Measurements from ENCODE around the gene PWWP2B.
"Not testable (repeated sequence)": the region's sequence is repeated elsewhere in the genome, so short reads cannot be mapped to it uniquely, and the experiment has no call there.

Gene PWWP2B

DNA sequence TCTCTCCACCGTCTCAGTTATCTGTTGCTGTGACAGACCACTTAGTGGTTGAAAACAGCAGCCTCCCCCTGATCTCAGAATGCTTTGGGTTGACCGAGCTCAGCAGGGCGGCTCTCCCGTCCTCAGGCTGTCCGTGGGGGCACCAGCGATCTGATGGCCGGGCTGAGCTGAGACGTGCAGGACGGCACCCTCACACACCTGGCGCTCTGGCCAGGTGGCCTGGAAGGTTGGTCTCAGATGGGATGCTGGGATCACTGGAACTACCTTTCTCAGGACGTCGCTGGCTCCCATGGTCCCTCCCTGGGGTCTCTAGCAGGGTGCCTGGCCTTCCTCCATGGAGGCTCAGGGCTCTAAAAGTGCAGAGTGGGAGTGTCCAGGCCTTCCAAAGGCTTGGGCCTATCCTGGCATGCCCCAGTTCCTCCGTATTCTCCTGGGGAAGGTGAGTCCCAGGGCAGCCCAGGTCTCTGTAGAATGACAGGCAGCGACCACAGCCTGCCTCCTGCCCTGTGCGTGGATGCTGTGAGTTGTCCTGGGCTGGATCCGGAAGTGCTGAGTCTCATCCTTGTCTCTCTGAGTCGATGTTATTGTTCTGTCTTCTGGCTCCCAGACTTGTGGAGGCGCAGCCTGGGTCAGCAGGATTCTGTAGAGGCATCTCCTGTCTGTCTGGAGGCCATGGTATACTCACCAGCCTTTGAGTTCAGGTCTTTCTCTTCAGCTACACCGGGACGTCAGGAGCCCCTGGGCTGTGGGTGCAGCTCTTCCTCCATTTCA lies 12.2 kb upstream of the PWWP2B start:
- Histone ChIP-seq H3K27ac (ENCODE audit: low read depth, low read length) (no peak overlapping the region), H3K36me3 (ENCODE audit: insufficient read depth, low read length) (no peaks in the 10 kb centered on the region), H3K9ac (ENCODE audit: low read length) (no peak overlapping the region), H3K9me3 (ENCODE audit: low read length) (no peaks in the 10 kb centered on the region), H3K4me1 (ENCODE audit: insufficient read depth, low read length) (peaks cover 9% of the 10 kb centered on the region), H3K27me3 (ENCODE audit: control insufficient read depth in 1 of 2, insufficient read depth in 2 of 2, low read length in 2 of 2) (no peaks in the 10 kb centered on the region), H3K4me3 (ENCODE audit: low read depth in 1 of 2, low read length in 2 of 2) (no peak overlapping the region)

DNA sequence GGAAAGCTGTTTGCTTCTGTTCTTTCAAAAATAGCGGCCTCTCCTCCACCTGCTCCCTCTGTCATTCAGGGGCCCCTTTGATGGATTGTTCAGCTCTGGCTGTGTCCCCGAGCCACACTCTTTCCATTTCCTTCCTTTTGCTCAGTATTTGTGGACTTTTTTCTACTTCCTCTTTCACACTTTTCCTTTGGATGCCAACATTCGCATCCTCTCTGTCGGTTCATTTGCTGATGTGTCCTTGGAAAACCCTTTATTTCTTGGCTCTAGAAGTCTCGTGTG lies 11.7 kb upstream of the PWWP2B start:
- H3K27me3 ChIP-seq (ENCODE audit: control insufficient read depth in 1 of 2, insufficient read depth in 2 of 2, low read length in 2 of 2) = no peaks in the 10 kb centered on the region
- no peaks in the 10 kb centered on the region for H3K9me3 ChIP-seq (ENCODE audit: low read length)
- no peak overlapping the region for H3K9ac ChIP-seq (ENCODE audit: low read length)
- no peak overlapping the region for H3K4me3 ChIP-seq (ENCODE audit: low read depth in 1 of 2, low read length in 2 of 2)
- no peak overlapping the region for H3K27ac ChIP-seq (ENCODE audit: low read depth, low read length)
- H3K36me3 ChIP-seq (ENCODE audit: insufficient read depth, low read length) = no peaks in the 10 kb centered on the region
- peaks cover 9% of the 10 kb centered on the region for H3K4me1 ChIP-seq (ENCODE audit: insufficient read depth, low read length)

DNA sequence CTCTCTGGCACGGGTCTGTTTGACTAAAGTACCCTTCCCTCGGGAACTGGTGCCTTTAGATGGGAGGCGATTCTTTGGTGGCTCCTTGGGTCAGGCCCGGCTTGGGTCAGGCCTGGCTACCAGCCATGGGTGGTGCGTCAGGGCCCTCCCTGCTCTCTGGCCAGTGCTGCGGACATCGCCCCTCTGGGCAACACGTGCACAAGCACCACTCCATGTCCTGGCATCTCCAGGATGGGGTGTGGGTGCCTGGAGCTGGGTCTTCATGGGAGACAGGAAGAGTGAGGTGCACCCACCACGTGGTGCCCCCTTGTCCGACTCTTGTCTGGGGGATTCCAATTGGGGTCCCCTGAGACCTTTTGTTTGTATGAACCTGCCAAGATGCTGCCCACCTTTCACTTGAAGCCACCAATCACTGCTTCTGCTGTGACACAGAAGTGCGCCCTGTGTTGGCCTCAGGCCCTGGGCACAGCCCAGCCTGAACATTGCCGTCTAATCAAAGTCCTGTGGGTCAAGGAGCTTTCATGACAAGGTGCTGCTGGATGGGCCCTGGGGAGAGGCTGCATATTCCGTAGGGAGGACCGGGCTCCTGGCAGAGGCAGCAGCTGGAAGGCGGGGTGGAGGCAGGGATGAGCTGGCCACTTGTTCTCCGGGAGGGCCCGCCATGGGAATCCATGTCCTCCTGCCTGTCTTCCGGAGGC lies 11.1 kb upstream of the PWWP2B start:
- H3K36me3 ChIP-seq (ENCODE audit: insufficient read depth, low read length) = no peaks in the 10 kb centered on the region
- peaks cover 9% of the 10 kb centered on the region for H3K4me1 ChIP-seq (ENCODE audit: insufficient read depth, low read length)
- no peak overlapping the region for H3K4me3 ChIP-seq (ENCODE audit: low read depth in 1 of 2, low read length in 2 of 2)
- H3K9ac ChIP-seq (ENCODE audit: low read length) = no peak overlapping the region
- no peak overlapping the region for H3K27ac ChIP-seq (ENCODE audit: low read depth, low read length)
- no peaks in the 10 kb centered on the region for H3K9me3 ChIP-seq (ENCODE audit: low read length)
- no peaks in the 10 kb centered on the region for H3K27me3 ChIP-seq (ENCODE audit: control insufficient read depth in 1 of 2, insufficient read depth in 2 of 2, low read length in 2 of 2)

DNA sequence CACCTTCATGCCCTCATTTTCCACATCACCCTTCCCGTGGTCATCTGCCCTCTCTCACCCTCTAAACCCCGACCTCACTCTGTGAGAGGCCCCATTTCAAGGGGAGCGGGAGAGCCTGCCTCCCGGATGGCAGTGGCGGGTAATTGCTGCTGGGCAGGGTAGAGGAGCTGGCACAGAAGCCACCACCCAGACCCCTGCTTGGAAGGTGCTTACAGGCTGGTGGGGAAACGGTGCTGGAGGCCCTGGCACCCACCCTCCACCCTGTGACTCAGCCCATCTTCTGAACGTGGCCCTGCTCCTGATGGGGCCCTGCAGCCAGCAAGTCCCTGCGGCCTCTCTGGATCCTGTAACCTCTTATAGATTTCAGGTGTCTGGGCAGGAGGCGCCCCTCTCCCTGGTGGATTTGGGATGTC lies 10.6 kb upstream of the PWWP2B start:
- Histone ChIP-seq H3K4me1 (ENCODE audit: insufficient read depth, low read length) (peaks cover 9% of the 10 kb centered on the region), H3K4me3 (ENCODE audit: low read depth in 1 of 2, low read length in 2 of 2) (no peak overlapping the region), H3K27me3 (ENCODE audit: control insufficient read depth in 1 of 2, insufficient read depth in 2 of 2, low read length in 2 of 2) (no peaks in the 10 kb centered on the region), H3K9me3 (ENCODE audit: low read length) (no peaks in the 10 kb centered on the region), H3K27ac (ENCODE audit: low read depth, low read length) (no peak overlapping the region), H3K9ac (ENCODE audit: low read length) (no peak overlapping the region), H3K36me3 (ENCODE audit: insufficient read depth, low read length) (no peaks in the 10 kb centered on the region)

DNA sequence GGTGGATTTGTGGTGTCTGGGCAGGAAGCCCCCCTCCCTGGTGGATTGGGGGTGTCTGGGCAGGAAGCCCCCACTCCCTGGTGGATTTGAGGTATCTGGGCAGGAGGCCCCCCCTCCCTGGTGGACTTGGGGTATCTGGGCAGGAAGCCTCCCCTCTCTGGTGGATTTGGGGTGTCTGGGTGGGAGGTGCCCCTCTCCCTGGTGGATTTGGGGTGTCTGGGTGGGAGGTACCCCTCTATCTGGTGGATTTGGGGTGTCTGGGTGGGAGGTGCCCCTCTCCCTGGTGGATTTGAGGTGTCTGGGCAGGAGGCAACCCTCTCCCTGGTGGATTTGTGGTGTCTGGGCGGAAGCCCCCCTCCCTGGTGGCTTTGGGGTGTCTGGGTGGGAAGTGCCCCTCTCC lies 10.1 kb upstream of the PWWP2B start:
- H3K27me3 ChIP-seq (ENCODE audit: control insufficient read depth in 1 of 2, insufficient read depth in 2 of 2, low read length in 2 of 2); H3K4me3 ChIP-seq (ENCODE audit: low read depth in 1 of 2, low read length in 2 of 2); H3K36me3 ChIP-seq (ENCODE audit: insufficient read depth, low read length); H3K9me3 ChIP-seq (ENCODE audit: low read length); H3K4me1 ChIP-seq (ENCODE audit: insufficient read depth, low read length); H3K9ac ChIP-seq (ENCODE audit: low read length); H3K27ac ChIP-seq (ENCODE audit: low read depth, low read length): not testable (repeated sequence)

DNA sequence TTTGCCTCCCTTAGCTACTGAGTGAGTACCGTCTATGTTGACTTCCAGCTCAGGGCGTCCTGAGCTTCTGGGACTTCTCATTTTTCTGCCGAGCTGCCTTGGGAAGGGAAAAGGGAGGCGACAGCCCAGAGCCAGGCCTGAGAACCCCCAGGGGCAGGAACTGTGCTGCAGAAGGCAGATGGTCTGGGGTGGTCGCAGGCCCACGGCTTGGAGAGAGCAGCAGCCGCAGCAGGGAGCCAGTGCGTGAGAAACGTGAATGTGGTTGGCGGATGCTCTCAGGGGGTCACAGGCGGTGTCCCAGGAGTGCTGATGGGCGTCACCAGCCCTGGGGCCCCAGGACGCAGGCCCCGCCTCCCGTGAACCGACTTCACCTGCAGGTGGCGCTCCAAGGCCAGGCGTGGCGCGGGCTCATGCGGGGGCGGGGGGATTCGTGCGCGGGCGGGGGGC lies 9.2 kb upstream of the PWWP2B start:
- Histone ChIP-seq H3K9me3 (ENCODE audit: low read length) (no peaks in the 10 kb centered on the region), H3K36me3 (ENCODE audit: insufficient read depth, low read length) (no peaks in the 10 kb centered on the region), H3K27me3 (ENCODE audit: control insufficient read depth in 1 of 2, insufficient read depth in 2 of 2, low read length in 2 of 2) (no peaks in the 10 kb centered on the region), H3K4me1 (ENCODE audit: insufficient read depth, low read length) (peaks cover 9% of the 10 kb centered on the region), H3K27ac (ENCODE audit: low read depth, low read length) (peak overlapping the region; percentile 56), H3K4me3 (ENCODE audit: low read depth in 1 of 2, low read length in 2 of 2) (no peak overlapping the region), H3K9ac (ENCODE audit: low read length) (no peak overlapping the region)

DNA sequence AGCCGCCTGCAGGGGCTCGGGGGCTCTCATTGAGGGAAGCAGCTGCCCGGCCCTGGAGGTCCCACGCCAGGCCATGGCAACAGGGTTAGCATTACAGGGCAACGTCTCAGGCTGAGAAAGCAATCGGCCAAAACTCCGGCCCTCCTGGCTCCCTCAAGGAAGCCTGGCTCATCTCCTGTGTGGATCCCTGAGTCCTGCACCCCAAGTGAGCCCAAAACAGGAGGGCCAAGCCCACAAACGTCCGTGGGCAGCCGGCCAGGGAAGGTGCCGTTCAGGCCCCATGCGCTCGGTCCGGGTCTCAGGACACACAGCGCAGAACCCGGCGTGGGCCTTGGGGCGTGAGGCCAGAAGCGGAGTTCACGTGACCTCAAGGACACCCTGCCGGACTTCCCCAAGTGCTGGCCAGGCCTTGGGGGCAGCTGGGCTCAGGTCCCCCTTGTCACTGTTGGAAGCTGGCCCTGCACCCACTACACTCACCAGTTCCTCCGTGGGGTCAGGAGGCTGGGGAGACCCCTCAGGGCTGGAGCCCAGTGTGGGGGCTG lies 8.0 kb upstream of the PWWP2B start:
- no peaks in the 10 kb centered on the region for H3K36me3 ChIP-seq (ENCODE audit: insufficient read depth, low read length)

DNA sequence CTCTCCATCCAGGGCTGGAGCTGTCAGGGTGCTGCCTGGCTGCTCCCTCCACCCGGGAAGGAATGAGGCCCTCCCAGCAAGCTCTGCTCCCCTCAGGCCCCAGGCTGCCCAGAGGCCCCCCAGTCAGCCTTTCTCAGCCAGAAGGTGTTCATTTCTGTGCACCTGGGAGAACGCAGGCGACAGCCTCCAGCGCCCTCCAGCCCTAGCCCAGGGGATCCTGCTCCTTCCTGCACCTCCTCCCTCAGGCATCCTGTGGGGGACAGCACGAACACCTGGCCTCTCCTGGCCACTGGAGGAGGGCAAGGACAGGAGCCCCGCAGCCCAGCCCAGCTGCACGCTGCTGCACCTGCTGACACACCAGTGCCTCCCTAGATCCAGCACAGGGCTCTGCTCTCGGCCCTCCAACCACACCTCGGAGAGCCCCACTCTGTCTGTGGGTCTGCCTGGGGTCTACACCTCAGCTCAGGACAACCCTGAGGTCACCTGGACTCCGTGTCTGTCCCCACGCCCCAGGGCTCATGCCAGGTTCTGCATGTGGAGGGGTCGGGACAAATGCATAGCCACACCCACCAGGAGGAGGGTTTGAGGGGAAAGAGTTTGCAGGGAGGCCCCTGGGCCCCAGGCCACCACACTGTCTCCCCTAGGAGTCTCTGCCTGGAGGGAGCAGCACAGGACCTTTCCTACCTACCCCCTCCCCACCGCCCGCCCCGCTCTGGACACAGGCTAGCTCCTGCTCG lies 7.4 kb upstream of the PWWP2B start:
- no peaks in the 10 kb centered on the region for H3K9me3 ChIP-seq (ENCODE audit: low read length)
- no peak overlapping the region for H3K9ac ChIP-seq (ENCODE audit: low read length)

More for the DNA sequence above, 8.0 kb upstream of the PWWP2B start:
- Histone ChIP-seq H3K27me3 (ENCODE audit: control insufficient read depth in 1 of 2, insufficient read depth in 2 of 2, low read length in 2 of 2) (no peaks in the 10 kb centered on the region), H3K4me3 (ENCODE audit: low read depth in 1 of 2, low read length in 2 of 2) (no peak overlapping the region), H3K9me3 (ENCODE audit: low read length) (no peaks in the 10 kb centered on the region), H3K27ac (ENCODE audit: low read depth, low read length) (no peak overlapping the region), H3K9ac (ENCODE audit: low read length) (no peak overlapping the region), H3K4me1 (ENCODE audit: insufficient read depth, low read length) (peaks cover 13% of the 10 kb centered on the region)

DNA sequence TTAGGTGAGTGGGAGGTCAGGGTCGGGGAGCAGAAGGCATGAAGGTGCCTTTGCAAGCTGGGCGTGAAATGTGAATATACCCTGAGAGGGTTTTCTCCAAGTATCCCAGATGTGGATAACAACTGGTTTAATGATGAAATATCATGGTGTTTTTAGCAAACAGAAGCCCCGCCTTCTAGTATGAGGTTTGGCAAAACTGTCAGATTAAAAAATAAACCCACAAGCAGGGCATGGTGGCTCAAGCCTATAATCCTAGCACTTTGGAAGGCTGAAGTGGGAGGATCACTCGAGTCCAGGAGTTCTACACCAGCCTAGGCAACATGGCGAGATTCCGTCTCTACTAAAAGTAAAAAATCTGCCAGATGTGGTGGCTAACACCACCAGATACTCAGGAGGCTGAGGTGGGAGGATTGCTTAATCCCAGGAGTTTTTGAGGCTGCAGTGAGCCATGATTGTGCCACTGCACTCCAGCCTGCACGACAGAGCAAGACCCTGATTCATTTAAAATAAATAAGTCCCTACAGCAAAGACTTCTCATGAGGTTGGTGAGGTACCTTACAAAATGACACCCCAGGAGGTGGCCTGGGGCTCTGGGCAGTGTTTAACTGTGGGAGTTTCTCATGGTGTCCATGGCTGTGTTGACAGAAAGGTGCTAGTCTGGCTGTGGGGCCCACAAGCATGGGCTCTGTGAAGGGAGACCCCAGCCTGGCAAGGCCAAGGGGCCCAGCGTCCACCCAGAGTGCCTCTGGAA lies 6.7 kb upstream of the PWWP2B start:
- H3K4me1 ChIP-seq (ENCODE audit: insufficient read depth, low read length) = peaks cover 13% of the 10 kb centered on the region
- no peaks in the 10 kb centered on the region for H3K9me3 ChIP-seq (ENCODE audit: low read length)
- no peak overlapping the region for H3K9ac ChIP-seq (ENCODE audit: low read length)
- H3K4me3 ChIP-seq (ENCODE audit: low read depth in 1 of 2, low read length in 2 of 2) = no peak overlapping the region
- H3K36me3 ChIP-seq (ENCODE audit: insufficient read depth, low read length) = no peaks in the 10 kb centered on the region
- no peaks in the 10 kb centered on the region for H3K27me3 ChIP-seq (ENCODE audit: control insufficient read depth in 1 of 2, insufficient read depth in 2 of 2, low read length in 2 of 2)
- no peak overlapping the region for H3K27ac ChIP-seq (ENCODE audit: low read depth, low read length)

More for the DNA sequence above, 7.4 kb upstream of the PWWP2B start:
- Histone ChIP-seq H3K4me3 (ENCODE audit: low read depth in 1 of 2, low read length in 2 of 2) (no peak overlapping the region), H3K27me3 (ENCODE audit: control insufficient read depth in 1 of 2, insufficient read depth in 2 of 2, low read length in 2 of 2) (no peaks in the 10 kb centered on the region), H3K36me3 (ENCODE audit: insufficient read depth, low read length) (no peaks in the 10 kb centered on the region), H3K27ac (ENCODE audit: low read depth, low read length) (no peak overlapping the region), H3K4me1 (ENCODE audit: insufficient read depth, low read length) (peaks cover 13% of the 10 kb centered on the region)

DNA sequence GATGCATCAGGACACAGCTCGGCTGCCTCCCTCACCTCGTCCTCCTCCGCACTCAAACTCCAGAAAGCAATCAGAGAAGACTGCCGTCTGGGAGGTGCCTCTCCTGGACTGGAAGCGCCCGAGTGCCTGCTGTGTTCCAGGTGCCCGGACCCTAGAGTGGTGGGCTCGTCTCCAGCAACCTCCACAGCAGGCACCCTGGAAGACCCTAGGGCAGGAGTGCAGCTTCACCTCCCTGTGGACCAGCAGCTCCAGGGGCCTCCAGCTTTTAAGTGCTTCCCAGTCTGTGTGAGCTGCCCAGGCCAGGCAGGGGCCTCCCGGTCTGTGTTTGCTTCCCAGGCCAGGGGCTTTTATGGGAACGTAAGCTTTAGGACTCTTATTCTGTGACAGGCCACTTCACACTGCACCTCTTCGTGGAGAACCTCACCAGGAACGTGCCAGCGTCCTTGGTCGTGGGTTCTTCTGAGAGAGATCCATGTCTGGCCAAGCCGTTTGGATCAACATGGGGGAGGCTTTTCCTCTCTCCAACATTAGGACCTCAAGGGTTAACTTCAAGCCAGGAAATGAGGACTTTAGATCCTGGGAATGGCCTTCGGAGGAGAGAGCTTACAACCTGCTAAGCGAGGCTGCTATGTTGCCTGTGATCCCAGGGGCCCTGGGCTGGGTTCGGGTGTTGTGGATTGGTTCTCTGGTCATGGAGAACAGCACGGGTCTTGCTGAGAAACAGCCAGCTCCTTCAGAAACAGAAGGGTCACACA lies 5.9 kb upstream of the PWWP2B start:
- H3K36me3 ChIP-seq (ENCODE audit: insufficient read depth, low read length) = no peaks in the 10 kb centered on the region

More for the DNA sequence above, 5.9 kb upstream of the PWWP2B start:
- Histone ChIP-seq H3K9me3 (ENCODE audit: low read length) (no peaks in the 10 kb centered on the region), H3K9ac (ENCODE audit: low read length) (no peak overlapping the region), H3K4me3 (ENCODE audit: low read depth in 1 of 2, low read length in 2 of 2) (no peak overlapping the region), H3K4me1 (ENCODE audit: insufficient read depth, low read length) (peaks cover 13% of the 10 kb centered on the region), H3K27ac (ENCODE audit: low read depth, low read length) (no peak overlapping the region), H3K27me3 (ENCODE audit: control insufficient read depth in 1 of 2, insufficient read depth in 2 of 2, low read length in 2 of 2) (no peaks in the 10 kb centered on the region)
